PFSK-1 (cell line): ENCODE results near the gene NT5DC1.

ENCODE experiments used
- FOXP2 ChIP-seq: optimal IDR thresholded peaks from 2 replicates; pipeline ENCODE3; 2011; ENCODE audit warnings: borderline replicate concordance, control low read depth, inconsistent platforms; ENCODE audit not compliant: insufficient read depth; ENCODE audit errors: extremely low read length, extremely low read depth
- POLR2AphosphoS5 ChIP-seq: IDR thresholded peaks from 2 replicates; pipeline ENCODE4 v1.6.1; 2012; ENCODE audit warnings: low read depth, mild to moderate bottlenecking, control low read depth, low read length, moderate library complexity
- REST ChIP-seq, 2 experiments: IDR thresholded peaks; 2 replicates each; pipeline versions ENCODE4 v1.6.1 to v1.8.0; 2011 to 2012; ENCODE audit warnings: low read depth in 2 of 2, low read length in 2 of 2, control low read depth in 1 of 2, inconsistent platforms in 1 of 2, mild to moderate bottlenecking in 1 of 2, moderate library complexity in 1 of 2; ENCODE audit not compliant: insufficient read depth in 1 of 2
- SIN3A ChIP-seq: IDR thresholded peaks from 2 replicates; pipeline ENCODE4 v1.6.1; 2012; ENCODE audit warnings: mild to moderate bottlenecking, low read length, moderate library complexity, borderline replicate concordance; ENCODE audit not compliant: insufficient read depth
- TAF1 ChIP-seq: IDR thresholded peaks from 2 replicates; pipeline ENCODE4 v1.6.1; 2012; ENCODE audit warnings: low read length, control low read depth, borderline replicate concordance; ENCODE audit not compliant: insufficient read depth

GRCh38 chr6:116205281-116205680, 104.6 kb downstream of the NT5DC1 start:
- TF ChIP-seq REST (IDR thresholded peaks at IDR 0.05; ENCODE audit: insufficient read depth in 1 of 2, low read depth in 2 of 2, low read length in 2 of 2) (no peak), SIN3A (no peak), POLR2AphosphoS5 (no peak), TAF1 (no peak), FOXP2 (no peak)
